ENCODE results near the gene UNK.

DNA sequence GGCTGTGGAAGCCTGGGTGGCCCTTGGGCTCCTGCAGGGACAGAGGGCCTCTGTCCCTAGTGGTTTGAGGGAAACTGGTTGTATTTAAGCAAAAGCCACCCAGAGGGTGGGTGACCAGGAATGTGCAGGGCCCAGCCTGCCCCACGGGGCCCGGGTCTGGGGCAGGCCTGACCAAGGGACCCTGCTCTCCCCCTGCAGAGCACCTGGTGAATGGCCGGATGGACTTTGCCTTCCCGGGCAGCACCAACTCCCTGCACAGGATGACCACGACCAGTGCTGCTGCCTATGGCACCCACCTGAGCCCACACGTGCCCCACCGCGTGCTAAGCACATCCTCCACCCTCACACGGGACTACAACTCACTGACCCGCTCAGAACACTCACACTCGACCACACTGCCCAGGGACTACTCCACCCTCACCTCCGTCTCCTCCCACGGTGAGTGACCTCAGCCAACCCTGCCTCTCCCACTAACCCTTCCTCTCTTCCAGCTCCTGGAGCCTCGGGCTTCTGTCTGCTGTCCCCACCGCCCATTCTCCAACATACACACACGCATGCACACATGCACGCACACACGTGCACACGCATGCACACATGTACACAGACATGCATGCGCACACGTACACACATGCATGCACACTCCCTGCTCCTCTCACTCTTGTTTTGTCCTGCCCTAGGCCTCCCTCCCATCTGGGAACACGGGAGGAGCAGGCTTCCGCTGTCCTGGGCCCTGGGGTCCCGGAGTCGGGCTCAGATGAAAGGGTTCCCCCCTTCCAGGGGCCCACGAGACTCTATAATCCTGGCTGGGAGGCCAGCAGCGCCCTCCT, 30.0 kb upstream of the UNK start:
- TF ChIP-seq POLR2A (IDR thresholded peaks at IDR 0.05) (no peak), CTCF (IDR thresholded peaks at IDR 0.05) (no peak)

Data from suprapubic skin (tissue), 3 donors.